Endothelial cell of hepatic sinusoid (primary cell): ENCODE results near the gene CETP.

ENCODE experiments used
- in situ Hi-C: cut with HindIII; loops from 2 replicates; pipeline ENCODE4 v1.10.0; 2017; ENCODE audit warnings: low sequenced_read_pairs

The CETP gene

GRCh38 chr16:57009643-57010170, 48.0 kb downstream of the CETP start:
- in situ Hi-C loops: no loop called here

- in situ Hi-C loops: no loop called here
Observed at GRCh38 chr16:57012353-57012752, 50.6 kb downstream of the CETP start.

GRCh38 chr16:57013229-57013628, 51.5 kb downstream of the CETP start:
- in situ Hi-C loops: no loop called here

- in situ Hi-C loops: no loop called here
Observed at GRCh38 chr16:57013902-57014301, 52.2 kb downstream of the CETP start.

- in situ Hi-C loops: no loop called here
Observed at GRCh38 chr16:57016301-57016700, 54.6 kb downstream of the CETP start.

GRCh38 chr16:57016831-57017230, 55.1 kb downstream of the CETP start:
- in situ Hi-C loops: no loop called here

- in situ Hi-C loops: no loop called here
Observed at GRCh38 chr16:57017251-57017650, 55.5 kb downstream of the CETP start.

GRCh38 chr16:57019746-57020145, 58.0 kb downstream of the CETP start:
- in situ Hi-C loops: no loop called here

GRCh38 chr16:57020651-57021050, 58.9 kb downstream of the CETP start:
- in situ Hi-C loops: no loop called here

- in situ Hi-C loops: no loop called here
Observed at GRCh38 chr16:57021757-57022156, 60.0 kb downstream of the CETP start.

GRCh38 chr16:57022445-57022844, 60.7 kb downstream of the CETP start:
- in situ Hi-C loops: no loop called here

- in situ Hi-C loops: no loop called here
Observed at GRCh38 chr16:57023541-57024249, 61.9 kb downstream of the CETP start.

GRCh38 chr16:57024894-57025680, 63.3 kb downstream of the CETP start:
- in situ Hi-C loops: loop anchor here (5.0 kb wide), 1 partner anchor 73 kb away; no protein-coding TSS in a partner anchor

- in situ Hi-C loops: loop anchor here (5.0 kb wide), 1 partner anchor 74 kb away; no protein-coding TSS in a partner anchor
Observed at GRCh38 chr16:57025941-57026777, 64.4 kb downstream of the CETP start.

- in situ Hi-C loops: loop anchor here (5.0 kb wide), 1 partner anchor 74 kb away; no protein-coding TSS in a partner anchor
Observed at GRCh38 chr16:57026778-57027062, 65.0 kb downstream of the CETP start.

GRCh38 chr16:57027067-57027466, 65.3 kb downstream of the CETP start:
- in situ Hi-C loops: loop anchor here (5.0 kb wide), 1 partner anchor 75 kb away; no protein-coding TSS in a partner anchor

GRCh38 chr16:57028086-57028485, 66.3 kb downstream of the CETP start:
- in situ Hi-C loops: loop anchor here (5.0 kb wide), 1 partner anchor 76 kb away; no protein-coding TSS in a partner anchor

- in situ Hi-C loops: loop anchor here (5.0 kb wide), 1 partner anchor 77 kb away; no protein-coding TSS in a partner anchor
Observed at GRCh38 chr16:57029161-57030160, 67.7 kb downstream of the CETP start.

GRCh38 chr16:57030346-57030902, 68.7 kb downstream of the CETP start:
- in situ Hi-C loops: no loop called here
